ENCODE measurements around the gene CRB1. TPM values are rescaled to one million over a fixed set of nuclear protein-coding genes. Genes with fewer than 3 reads are reported as not detected.

CRB1 gene
- polyA plus RNA-seq, 3 donors, result not detected

- intact Hi-C loops (cut with micrococcal nuclease), result no loop called here
- no peaks in the 10 kb centered on the region for H3K27me3 Mint-ChIP-seq (ENCODE audit: low read depth in 3 of 3)
Measured at GRCh38 chr1:197392541-197392940, 124.5 kb downstream of the CRB1 start.

GRCh38 chr1:197393105-197393504 is 125.1 kb downstream of the CRB1 start:
- H3K9me3 Mint-ChIP-seq, result peaks cover 0 to 1% (median 0%) of the 10 kb centered on the region in 7 donors
- no peaks in the 10 kb centered on the region for H3K27me3 ChIP-seq (ENCODE audit: control insufficient read depth in 2 of 2, insufficient read depth in 2 of 2, low read length in 2 of 2)
- peaks cover 3% of the 10 kb centered on the region for H3K4me1 Mint-ChIP-seq
- no peaks in the 10 kb centered on the region for H4K20me1 ChIP-seq (ENCODE audit: insufficient read depth, low read length)
- H3K27ac ChIP-seq (ENCODE audit: low read depth in 1 of 2, low read length in 2 of 2), result no peak overlapping the region
- intact Hi-C loops (cut with micrococcal nuclease), result no loop called here
- DNase-seq, result no peak
- H3K4me3 Mint-ChIP-seq, result no peak overlapping the region
- no peak overlapping the region for H2AFZ ChIP-seq (ENCODE audit: insufficient read depth, low read depth, low read length, poor library complexity, severe bottlenecking)
- H3K27me3 Mint-ChIP-seq (ENCODE audit: low read depth in 3 of 3), result no peaks in the 10 kb centered on the region
- H3K79me2 ChIP-seq (ENCODE audit: insufficient read depth, low read length), result no peaks in the 10 kb centered on the region
- no CpG with 5 or more reads among the region's 1 CpG for WGBS (ENCODE audit: insufficient coverage)
- H3K36me3 Mint-ChIP-seq, result no peaks in the 10 kb centered on the region
- H3K4me3 ChIP-seq (replicated peaks in 1 of 3; ENCODE audit: low read depth in 2 of 3, low read length in 3 of 3), result no peak overlapping the region
- no peak overlapping the region for H3K4me2 ChIP-seq (replicated peaks; ENCODE audit: extremely low read depth, low read length, poor library complexity, severe bottlenecking)
- H3K9me3 ChIP-seq (replicated peaks in 1 of 2; ENCODE audit: control insufficient read depth in 1 of 2, insufficient read depth in 1 of 2, low read length in 2 of 2), result no peaks in the 10 kb centered on the region
- H3K36me3 ChIP-seq (replicated peaks in 1 of 2; ENCODE audit: control insufficient read depth in 1 of 2, insufficient read depth in 2 of 2, low read length in 2 of 2), result no peaks in the 10 kb centered on the region
- H3K27ac Mint-ChIP-seq, result no peak overlapping the region
- no peaks in the 10 kb centered on the region for H3K4me1 ChIP-seq (ENCODE audit: control insufficient read depth in 1 of 2, insufficient read depth in 2 of 2, low read length in 2 of 2)
- TF ChIP-seq CTCF (IDR thresholded peaks at IDR 0.05), result no peak
- H3K9ac ChIP-seq (ENCODE audit: insufficient read depth, low read length, poor library complexity, severe bottlenecking), result no peak overlapping the region

More at GRCh38 chr1:197392541-197392940, 124.5 kb downstream of the CRB1 start:
- no peak overlapping the region for H3K4me2 ChIP-seq (replicated peaks; ENCODE audit: extremely low read depth, low read length, poor library complexity, severe bottlenecking)
- no peaks in the 10 kb centered on the region for H3K79me2 ChIP-seq (ENCODE audit: insufficient read depth, low read length)
- peaks cover 3% of the 10 kb centered on the region for H3K4me1 Mint-ChIP-seq
- no peak overlapping the region for H3K27ac ChIP-seq (ENCODE audit: low read depth in 1 of 2, low read length in 2 of 2)
- no peak for DNase-seq
- no peaks in the 10 kb centered on the region for H3K36me3 ChIP-seq (replicated peaks in 1 of 2; ENCODE audit: control insufficient read depth in 1 of 2, insufficient read depth in 2 of 2, low read length in 2 of 2)
- no peak overlapping the region for H3K4me3 Mint-ChIP-seq
- H3K4me3 ChIP-seq (replicated peaks in 1 of 3; ENCODE audit: low read depth in 2 of 3, low read length in 3 of 3), result no peak overlapping the region
- H3K27ac Mint-ChIP-seq, result no peak overlapping the region
- H2AFZ ChIP-seq (ENCODE audit: insufficient read depth, low read depth, low read length, poor library complexity, severe bottlenecking), result no peak overlapping the region
- H3K27me3 ChIP-seq (ENCODE audit: control insufficient read depth in 2 of 2, insufficient read depth in 2 of 2, low read length in 2 of 2), result no peaks in the 10 kb centered on the region
- no peak overlapping the region for H3K9ac ChIP-seq (ENCODE audit: insufficient read depth, low read length, poor library complexity, severe bottlenecking)
- no CpG with 5 or more reads among the region's 1 CpG for WGBS (ENCODE audit: insufficient coverage)
- no peaks in the 10 kb centered on the region for H3K36me3 Mint-ChIP-seq
- no peak for TF ChIP-seq CTCF (IDR thresholded peaks at IDR 0.05)
- no peaks in the 10 kb centered on the region for H3K4me1 ChIP-seq (ENCODE audit: control insufficient read depth in 1 of 2, insufficient read depth in 2 of 2, low read length in 2 of 2)
- peaks cover 0 to 1% (median 0%) of the 10 kb centered on the region in 7 donors for H3K9me3 Mint-ChIP-seq
- H3K9me3 ChIP-seq (replicated peaks in 1 of 2; ENCODE audit: control insufficient read depth in 1 of 2, insufficient read depth in 1 of 2, low read length in 2 of 2), result no peaks in the 10 kb centered on the region
- H4K20me1 ChIP-seq (ENCODE audit: insufficient read depth, low read length), result no peaks in the 10 kb centered on the region

Measured in CD14-positive monocyte (primary cell).